Astrocyte of the cerebellum (primary cell): ENCODE data around the gene UGGT2.

Experiments
- DNase-seq: peaks from one replicate; pipeline ENCODE4 v3.0.0-alpha.2; 2011; ENCODE audit warnings: low read depth
- H3K4me3 ChIP-seq: 2 replicates; pipeline ENCODE4 v1.5.1; 2011; ENCODE audit warnings: mild to moderate bottlenecking, low read depth, low read length, moderate library complexity
- CTCF ChIP-seq: IDR thresholded peaks from 2 replicates; pipeline ENCODE4 v1.5.1; 2012; ENCODE audit warnings: low read length, low read depth, moderate library complexity, mild to moderate bottlenecking; ENCODE audit errors: missing control alignments
- in situ Hi-C: cut with HindIII; loops from 2 replicates; pipeline ENCODE4 v1.10.0; 2017; ENCODE audit warnings: low sequenced_read_pairs

The UGGT2 gene

GRCh38 chr13:96029002-96029401, 24.2 kb downstream of the UGGT2 start:
- no peak for DNase-seq
- in situ Hi-C loops: no loop called here
- H3K4me3 ChIP-seq: no peak overlapping the region
- TF ChIP-seq CTCF: no peak

DNA sequence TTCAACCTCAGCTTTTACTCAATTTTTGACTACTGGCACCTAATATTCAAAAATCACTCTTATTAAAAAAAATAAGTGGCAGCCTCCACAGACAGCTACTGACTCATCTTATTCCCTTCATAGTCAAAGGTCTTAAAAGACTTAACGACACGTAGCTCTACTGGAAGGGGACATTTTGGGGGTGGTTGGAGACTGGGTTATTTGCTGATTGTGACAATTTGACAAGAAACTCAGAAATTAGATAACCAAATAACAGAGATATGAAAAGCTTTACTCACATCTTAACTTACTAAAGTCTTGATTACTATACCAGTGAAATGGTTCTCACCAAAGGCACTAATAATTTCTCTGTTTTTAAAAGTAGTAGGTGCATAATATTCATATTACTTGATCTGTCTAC, 25.7 kb downstream of the UGGT2 start:
- no peak for TF ChIP-seq CTCF
- in situ Hi-C loops: no loop called here
- H3K4me3 ChIP-seq: no peak overlapping the region
- DNase-seq: no peak

DNA sequence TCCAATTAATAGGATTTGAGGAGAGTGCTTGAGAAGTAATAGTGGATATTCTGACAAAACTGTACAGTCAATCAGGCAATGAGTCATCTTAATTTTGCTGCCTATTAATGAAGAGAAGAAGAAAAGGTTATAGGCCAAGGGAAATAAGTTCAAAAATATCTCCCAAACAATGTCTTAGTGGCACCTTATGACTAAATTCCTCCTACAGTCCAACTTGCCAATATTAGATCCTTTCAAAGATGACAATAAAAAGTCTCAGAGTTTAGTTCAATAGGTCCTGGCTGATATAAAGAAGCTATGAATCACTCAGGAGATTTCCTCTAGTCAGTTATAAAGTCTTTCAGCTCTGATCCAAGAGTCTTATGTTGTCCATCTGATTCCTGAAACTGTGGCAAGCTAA, 27.9 kb downstream of the UGGT2 start:
- in situ Hi-C loops: no loop called here
- no peak for DNase-seq
- no peak overlapping the region for H3K4me3 ChIP-seq
- TF ChIP-seq CTCF: no peak

DNA sequence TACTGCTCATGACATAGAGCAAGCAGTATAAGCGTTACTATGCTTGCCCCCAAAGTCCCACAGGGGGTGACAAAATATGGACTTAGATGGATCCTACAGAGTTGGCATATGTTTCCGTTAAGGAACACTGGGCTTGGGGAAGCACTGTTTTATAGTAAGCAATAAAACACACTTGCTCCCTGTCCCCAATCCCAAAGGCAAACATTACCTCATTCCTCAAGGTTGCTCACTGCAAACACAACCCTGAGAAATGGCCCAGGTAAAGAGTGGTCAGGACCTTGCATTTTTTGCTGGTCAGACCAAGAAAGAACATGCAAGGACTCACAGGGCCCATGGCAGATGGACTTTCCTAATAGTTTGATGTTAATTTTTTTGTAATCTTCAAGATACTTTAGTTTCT, 32.3 kb downstream of the UGGT2 start:
- in situ Hi-C loops: no loop called here
- DNase-seq: no peak
- TF ChIP-seq CTCF: no peak
- H3K4me3 ChIP-seq: no peak overlapping the region

GRCh38 chr13:96020155-96020575, 33.0 kb downstream of the UGGT2 start:
- no peak overlapping the region for H3K4me3 ChIP-seq
- in situ Hi-C loops: no loop called here
- TF ChIP-seq CTCF: peak; percentile 73
- DNase-seq: peak; percentile 57

GRCh38 chr13:96018135-96018534, 35.1 kb downstream of the UGGT2 start:
- H3K4me3 ChIP-seq: no peak overlapping the region
- in situ Hi-C loops: no loop called here
- DNase-seq: no peak
- no peak for TF ChIP-seq CTCF

GRCh38 chr13:96011291-96011872, 41.8 kb downstream of the UGGT2 start:
- H3K4me3 ChIP-seq: no peak overlapping the region
- DNase-seq: no peak
- no peak for TF ChIP-seq CTCF
- in situ Hi-C loops: no loop called here
